Stimulated activated CD8-positive, alpha-beta memory T cell treated with anti-CD3 and anti-CD28 coated beads, Interleukin-2, amount 100 ng/mL, for 1 hour (primary cell): Measurements from ENCODE around the gene MAJIN.
A peak's percentile ranks its signal among the peaks of the same experiment; 100 is the strongest.

ENCODE experiments used
- DNase-seq, 2 donors: peaks; one replicate each; pipeline ENCODE4 v3.0.0-alpha.2; 2020; ENCODE audit warnings: low read depth in 2 of 2

The MAJIN gene

DNA sequence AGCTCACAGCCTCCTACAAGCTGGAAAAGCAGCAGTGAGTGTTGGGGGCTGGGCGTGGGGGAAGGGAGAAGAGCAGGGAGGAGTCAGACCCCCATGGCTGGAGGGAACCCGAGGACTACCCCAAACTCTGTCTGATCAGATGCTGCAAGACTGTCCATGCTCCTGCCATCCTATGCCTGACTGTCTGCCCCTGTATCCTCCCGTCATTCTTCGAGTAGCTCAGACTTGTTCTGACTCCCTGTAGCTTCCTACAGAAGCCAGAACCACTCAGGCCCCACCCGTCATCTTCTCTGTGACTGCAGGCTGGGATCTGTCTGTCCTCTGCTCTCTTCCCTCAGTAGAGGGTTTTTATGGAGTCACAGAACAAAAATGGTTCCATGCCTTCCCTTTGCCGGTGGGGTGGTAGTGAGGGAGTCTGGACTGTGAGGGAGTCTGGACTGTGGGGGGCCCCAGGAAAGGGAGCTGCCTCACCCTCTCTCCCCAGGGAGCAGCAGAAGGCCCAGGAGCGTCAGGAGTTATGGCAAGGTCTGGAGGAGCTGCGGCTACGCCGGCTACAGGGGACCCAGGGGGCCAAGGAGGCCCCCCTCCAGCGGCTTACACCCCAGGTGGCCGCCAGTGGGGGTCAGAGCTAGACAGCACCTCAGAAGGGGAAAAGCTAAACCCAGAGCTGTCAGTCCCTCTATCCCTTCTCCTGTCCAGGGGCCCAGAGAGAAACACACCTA, 38.5 kb downstream of the MAJIN start:
- DNase-seq = no peak

DNA sequence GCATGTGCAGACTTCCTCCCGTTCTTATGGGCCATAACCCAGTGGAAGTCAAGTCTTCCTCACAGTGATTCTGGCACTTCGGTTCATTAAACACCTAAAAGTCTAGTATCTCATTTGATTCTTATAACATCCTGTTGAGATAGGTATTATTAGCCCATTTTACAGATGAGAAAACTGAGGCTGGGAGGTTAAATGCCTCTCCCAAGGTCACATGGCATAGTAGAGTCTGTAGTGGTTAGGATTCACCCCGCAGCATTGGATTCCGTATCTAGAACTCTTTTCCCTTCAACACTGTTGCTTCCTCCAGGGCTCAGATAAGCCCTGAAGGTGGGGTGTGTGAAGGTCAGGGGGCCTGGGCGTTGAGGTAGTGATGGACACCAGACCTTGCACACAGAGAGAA, 39.6 kb downstream of the MAJIN start:
- no peak for DNase-seq

DNA sequence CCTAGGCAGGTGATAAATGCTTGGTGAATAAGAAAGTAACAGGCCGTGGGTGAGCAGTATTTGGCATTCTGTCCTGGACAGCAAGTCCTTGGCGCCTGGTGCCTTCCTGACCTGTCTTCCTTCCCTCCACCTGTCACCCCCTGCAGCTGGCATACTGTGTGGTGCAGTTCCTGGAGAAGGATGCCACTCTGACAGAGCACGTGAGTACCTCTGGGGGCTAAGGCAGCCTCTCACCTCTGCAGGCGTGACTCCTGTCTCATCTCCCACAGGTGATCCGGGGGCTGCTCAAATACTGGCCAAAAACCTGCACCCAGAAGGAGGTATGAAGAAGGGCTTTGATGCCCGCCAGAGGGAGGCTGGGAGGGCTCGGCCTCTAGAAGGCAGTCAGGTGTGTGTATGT, 40.6 kb downstream of the MAJIN start:
- DNase-seq = no peak

DNA sequence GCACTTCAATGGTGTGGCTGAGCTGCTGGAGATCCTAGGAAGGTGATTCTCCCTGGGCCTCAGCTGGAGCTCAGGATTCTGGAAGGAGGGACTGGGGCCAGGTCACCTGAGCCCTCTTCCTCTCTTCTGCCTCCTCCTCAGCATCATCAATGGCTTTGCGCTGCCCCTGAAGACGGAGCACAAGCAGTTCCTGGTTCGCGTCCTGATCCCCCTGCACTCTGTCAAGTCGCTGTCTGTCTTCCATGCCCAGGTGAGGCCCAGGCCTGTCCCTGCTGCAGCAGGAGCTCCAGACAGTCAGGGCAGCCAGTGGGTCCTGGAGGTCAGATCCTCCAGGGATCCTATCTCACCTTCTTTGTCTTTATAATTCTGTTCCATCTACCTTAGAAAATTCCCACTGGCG, 41.6 kb downstream of the MAJIN start:
- no peak for DNase-seq

DNA sequence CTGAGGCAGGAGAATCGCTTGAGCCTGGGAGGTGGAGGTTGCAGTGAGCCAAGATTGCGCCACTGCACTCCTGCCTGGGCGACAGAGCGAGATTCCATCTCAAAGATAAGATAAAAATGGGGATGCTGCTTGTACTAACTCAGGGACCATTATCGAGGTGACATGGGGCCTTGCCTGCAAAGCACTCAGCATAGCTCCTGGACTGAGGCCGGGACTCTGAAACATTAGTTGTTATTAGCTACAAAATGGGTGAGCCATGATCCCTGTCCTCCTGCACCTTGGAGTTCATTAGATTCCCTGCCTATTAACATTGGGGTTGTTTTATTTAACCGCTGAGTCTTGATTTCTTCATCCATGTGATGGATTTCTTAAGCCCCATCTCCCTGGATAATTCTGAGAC, 42.3 kb downstream of the MAJIN start:
- no peak for DNase-seq

DNA sequence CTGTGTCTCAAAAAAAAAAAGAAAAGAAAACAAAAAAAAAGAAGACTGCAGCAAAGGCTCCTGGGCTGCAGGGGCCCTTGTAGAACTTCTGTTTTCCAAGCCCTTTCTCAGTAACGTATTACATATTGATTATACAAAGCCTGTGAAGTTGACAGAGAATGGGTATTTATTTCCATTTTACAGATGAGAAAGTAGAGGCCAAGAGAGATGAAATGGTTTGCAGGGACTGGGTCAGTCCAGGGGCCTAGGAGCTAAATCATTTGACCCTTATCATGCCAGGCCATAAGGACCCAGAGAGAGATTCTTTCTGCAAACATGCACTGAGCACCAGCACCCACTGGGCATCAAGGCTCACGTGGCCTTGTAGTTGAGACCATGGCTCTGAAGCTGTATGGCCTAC, 43.0 kb downstream of the MAJIN start:
- no peak for DNase-seq

DNA sequence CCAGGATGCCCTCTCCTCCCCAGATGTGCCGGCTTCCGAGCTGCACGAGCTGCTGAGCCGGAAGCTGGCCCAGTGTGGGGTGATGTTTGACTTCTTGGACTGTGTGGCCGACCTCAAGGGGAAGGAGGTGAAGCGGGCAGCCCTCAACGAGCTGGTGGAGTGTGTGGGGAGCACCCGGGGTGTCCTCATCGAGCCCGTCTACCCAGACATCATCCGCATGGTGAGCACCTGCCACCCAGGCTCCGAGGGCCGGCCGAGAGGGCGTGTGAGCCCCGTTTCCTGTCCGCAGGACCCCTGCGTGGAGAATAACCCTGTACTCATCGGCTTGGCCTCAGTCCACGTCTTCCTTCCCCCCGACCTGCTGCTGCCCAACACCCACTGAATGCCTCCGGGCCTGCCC, 45.2 kb downstream of the MAJIN start:
- no peak for DNase-seq

DNA sequence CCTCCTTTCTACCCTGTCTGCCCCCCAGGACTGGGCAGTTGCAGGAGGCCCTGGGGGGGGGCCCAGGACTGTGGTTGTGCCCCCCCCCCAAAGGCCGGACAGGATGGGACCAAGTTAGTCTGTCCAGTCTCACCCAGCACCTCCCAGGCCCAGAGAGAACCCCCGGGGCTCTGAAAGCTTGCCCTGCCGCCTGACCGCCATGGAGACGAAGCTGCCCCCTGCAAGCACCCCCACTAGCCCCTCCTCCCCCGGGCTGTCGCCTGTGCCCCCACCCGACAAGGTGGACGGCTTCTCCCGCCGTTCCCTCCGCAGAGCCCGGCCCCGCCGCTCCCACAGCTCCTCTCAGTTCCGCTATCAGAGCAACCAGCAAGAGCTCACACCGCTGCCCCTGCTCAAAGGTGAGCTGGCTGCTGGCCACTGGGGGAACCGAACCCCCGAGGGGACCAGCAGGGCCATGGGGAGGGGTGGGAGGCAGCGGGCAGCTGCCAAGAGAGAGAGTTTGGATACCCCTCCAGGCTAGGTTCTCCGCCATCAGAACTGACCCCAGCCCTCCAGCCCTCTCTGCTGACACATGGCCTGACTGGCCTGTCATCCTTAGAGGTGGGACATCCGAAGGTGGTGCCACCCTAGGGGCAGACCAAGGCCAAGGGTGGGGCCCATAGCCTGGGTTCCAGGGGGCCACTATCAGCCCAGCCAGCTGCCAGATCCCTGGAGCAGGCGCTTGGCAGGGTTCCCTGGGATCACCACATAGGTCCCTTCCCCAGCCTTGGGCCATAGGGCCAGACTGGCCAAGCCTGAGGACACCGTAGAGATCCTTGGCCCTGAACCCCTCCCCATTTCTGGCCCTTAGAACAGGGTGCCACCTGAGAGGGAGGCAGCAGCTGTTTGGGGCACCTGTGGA, 46.1 kb downstream of the MAJIN start:
- no peak for DNase-seq

DNA sequence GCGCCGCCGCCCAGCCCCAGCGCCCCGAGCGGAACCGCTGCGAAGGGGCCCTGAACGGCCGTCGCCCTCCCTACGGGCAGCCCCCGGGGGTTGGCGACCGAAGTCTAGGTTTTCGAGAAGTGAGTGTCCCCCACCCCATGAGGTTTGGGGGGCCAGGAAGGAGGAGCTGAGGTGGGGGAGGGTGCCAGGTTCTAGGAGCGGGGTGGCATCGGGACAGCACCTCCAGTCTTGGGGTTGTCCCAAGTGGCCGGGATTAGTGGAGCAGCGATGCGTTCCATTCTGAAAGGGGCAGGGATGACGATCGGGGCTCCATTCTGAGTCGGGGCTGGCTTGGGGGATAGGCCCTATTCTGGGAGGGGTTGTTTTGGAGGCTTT, 47.0 kb downstream of the MAJIN start:
- no peak for DNase-seq

DNA sequence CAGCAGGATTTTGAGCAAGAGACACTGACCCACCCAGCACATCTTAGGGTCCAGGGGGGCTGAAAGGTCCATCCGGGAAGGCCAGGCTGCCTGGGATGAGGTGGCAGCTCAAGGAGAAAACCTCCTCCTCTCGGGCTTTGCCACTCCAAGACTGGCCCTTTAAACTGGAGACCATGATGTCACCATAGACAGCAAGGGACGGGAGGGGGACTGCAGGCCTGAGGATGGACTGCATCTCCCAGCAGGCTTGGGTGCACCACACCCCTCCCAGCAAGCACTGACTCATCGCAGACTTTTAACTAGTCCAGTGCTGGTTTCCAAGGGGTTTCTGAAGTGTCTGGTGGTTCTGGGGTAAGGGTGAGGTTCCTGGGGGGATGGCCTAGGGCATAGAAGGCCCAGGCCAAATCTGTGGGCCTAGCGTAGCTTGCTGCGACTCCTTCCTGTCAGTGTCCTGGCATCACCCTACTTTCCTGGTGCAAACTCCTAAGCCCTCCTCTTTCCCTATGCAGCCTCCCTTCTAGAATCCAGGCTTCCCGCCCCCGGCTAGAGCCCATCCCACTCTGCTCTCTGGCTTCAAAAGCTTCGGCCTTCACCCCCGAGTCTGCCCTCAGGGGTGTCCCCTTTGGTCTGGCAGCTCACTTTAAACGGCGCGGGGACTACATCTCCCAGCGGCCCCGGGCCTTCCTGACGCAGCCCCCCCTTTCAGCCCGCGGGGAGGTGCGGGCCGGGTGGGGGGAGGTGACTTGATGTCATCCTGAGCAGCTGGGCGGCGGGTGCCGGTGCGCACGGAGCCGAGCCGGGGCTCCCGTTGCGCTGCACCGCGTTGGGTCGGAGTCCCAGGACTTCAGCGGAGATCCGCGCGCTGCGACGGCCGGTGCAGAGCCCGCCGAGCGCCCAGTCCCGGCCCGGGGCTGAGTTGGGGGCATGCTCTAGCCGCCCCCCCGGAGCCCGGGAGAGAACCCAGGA, 47.7 kb downstream of the MAJIN start, which contains the start of gene PPP2R5B:
PPP2R5B (plus strand) TSS at position 746 of the 966 bp plus-strand sequence. CDS start 1,046 bp downstream, outside the sequence.
- peak; percentile 71 to 83 for DNase-seq

DNA sequence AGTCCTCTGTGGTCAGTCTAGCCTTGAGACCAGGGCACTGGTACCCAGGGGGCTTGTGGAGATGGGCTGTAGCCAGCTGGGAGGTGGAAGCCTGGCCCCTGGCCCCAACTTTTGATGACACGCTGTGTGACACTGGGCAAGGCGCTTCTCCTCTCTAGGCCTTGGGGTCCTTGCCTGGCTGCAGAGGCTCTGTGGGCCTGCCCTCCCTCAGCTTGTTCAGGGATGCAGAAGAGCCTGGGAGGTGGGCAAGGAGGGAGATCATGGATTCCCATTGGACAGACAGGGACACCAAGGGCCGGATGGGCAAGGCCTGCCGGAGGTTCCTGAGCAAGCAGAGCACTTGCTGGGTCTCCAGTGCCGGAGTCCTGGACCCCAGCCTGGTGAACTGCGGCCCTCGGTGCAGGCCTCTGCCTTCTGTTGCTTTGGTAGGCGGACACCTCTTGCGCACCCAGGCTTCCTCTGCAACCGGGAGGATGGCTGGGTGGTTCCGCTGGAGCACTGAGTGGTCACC, 48.7 kb downstream of the MAJIN start:
- DNase-seq = no peak

DNA sequence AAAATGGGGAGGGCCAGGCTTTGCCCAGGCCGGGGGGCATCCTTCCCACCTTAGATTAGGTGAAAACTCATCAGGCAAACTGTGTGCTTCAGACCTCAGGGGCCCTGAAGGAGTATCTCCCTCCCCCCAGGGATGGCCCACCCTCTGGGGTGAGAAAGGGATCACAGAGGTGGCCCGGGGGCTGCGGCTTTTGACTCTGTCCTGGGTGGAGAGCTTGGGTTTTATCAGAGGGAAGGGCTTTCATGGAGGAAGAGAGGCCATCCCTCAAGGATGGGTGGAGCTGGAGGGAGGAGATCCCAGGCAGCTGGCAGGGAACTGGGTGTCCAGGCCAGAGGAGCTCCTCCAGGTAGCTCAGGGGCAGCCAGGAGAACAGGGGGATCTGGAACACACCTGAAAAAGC, 50.5 kb downstream of the MAJIN start:
- DNase-seq = no peak

DNA sequence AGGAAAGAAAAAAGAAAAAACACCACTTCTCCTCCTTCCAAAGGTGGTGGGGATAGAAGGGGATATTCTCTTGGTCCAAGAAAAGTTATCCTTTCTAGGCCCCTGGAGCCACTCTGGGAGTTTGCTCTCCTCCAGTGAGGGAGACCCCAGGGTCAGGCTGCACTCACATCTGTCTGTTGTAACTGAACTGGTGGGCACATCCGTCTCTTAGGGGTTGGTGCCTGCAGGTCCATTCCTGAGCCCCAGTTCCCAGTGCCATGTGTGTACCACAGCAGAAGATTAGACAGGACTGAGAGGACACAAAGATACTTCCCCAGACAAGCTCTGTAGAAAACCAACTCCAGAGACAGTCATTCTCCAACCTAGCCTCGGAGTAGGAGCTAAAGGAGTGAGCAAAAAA, 51.8 kb downstream of the MAJIN start:
- DNase-seq = no peak

DNA sequence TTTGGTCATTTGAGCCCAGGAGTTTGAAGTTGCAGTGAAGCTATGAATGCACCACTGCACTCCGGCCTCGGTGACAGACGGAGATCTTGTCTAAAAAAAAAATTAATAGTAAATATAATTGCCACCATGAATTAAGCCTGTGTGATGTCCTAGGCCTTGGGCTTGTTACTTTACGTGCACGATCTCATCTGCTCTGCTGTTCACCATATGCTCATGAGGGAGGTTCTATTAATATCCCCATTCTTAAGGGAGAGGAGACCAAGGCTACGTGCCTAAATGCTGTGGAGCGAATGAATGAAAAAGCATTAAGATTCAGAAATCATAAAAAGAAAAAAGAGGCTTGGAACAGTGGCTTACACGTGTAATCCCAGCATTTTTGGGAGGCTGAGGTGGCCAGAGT, 52.3 kb downstream of the MAJIN start:
- no peak for DNase-seq

DNA sequence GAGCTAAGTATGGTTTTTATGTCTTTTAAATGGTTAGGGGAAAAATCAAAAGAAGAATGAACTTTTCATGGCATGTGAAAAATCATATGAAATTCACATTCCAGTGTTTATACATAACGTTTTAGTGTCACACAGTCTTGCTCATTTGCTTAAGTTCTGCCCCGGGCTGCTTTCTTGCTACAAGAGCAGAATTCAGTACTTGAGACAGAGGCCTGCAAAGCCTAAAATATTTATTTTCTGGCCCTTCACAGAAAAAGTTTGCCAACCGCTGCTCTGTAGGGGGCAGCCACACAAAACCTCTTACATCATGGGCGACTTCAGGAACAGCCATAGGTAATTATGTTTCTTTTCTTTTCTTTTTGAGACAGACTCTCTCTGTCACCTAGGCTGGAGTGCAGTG, 53.9 kb downstream of the MAJIN start:
- DNase-seq = no peak

DNA sequence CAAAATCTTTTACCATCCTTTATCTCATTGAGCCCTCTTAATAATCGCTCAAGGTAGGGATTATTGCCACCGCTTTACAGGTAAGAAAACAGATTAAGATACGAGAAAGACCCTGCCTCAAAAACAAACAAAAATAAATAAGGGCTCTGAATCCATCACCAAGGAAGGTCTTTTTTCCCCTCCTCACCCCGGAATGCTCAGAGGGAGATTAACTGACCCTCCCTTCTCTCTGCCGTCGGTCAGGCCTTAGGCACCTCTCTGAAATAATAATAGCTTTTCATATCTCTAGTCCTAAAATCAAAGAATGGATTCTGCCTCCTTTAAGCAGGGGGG, 54.3 kb downstream of the MAJIN start:
- no peak for DNase-seq

DNA sequence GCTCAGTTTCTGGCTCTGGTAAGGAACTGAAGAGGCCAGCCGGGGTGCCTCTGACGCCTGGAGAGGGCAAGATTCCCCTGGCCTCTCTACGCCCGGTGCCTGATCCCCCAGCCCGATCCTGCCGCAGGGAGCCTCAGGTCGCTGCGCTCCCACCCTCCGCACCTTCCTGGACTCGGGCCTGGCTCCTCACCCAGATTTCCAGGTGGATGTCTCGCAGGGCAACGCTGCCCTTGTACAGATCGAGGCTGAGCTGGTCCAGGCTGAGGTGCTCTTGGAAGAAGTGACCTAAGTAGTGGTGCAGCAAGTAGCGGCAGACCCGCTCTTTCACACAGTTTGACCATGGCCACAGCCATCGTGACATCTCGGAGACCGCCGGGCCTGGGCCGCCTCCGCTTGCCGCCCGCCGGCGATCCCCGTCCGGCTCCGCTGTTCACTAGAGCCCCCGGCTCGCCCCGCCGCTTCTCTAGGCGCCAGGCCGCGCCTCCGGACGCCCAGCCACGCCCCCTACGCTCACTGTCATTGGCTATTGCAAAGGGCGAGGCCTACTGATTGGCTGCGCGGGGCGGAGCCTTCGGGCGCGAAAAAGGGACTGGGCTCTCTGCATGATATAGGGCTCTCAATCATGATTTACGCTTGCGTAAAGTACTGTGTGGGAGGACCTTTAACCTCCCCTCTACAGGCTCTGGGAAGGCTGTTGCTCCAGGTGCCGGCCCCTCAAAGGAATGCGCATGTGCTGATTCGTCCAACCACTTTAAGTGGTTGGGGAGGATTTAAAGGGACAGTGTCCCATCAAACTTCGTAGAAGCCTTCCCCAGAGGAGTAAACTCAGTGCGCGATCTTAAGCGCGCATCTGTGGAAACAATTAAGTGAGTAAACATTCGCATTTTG, 54.9 kb downstream of the MAJIN start, which contains the start of gene ATG2A:
ATG2A (minus strand) TSS at position 435 of the 888 bp plus-strand sequence; CDS start at position 361, 74 bp downstream.
- peak; percentile 96 to 98 for DNase-seq

DNA sequence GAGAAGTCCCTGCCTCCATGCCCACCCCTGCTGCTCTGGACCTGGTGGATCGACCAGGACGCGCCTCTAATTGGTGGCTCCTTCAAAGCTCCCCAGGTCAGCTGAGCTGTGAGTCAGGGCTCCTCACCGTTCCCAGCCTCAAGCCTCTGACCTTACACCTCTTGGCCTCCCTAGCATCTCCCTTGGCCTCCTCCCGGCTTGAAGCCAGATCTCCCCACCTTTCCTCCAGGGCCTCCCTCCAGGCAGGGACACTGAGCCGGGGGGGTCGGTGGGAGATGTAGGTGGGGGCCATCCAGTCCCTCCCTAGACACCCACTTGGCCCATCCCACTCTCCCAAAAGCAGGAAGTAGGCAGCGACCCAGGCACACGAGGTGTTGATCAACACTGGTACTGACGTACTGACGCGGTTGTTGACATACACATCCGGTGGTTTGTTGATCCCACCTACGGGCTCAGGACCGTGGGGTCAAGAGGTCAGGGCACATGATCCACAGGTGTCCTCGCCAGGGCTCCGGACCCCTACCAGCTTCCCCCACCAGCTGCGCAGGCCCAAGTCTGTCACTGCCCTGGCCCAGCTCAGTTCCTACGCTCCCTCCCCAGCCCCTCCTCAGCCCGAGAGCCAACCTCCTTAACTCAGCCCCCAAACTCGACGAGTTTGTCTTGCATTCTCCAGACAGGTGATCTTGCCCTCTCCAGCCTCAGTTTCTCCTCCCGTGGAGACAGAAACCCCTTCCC, 55.7 kb downstream of the MAJIN start:
- peak; percentile 12 to 17 for DNase-seq

DNA sequence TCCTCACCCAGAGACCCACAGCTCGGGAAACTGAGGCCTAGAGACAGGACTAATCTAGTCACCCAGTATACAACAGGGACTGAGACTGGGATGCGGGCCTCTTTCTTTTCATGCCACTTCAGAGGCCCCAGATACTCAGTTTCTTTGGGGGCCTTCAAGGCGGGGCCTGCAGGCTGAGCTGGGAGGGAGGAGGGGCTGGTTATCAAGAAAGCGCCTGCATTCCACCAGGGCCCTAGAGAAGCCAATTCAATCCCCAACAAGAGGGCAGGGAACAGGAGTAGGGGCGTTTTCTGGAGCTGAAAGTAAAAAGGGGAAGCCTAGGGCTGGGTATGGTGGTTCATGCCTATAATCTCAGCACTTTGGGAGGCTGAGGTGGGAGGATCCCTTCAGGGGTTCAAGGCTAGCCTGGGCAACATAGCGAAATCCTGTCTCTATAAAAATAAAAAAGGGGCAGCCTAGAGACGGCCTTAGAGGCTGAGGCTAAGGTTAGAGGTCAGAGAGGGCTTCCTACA, 56.5 kb downstream of the MAJIN start:
- DNase-seq = no peak

DNA sequence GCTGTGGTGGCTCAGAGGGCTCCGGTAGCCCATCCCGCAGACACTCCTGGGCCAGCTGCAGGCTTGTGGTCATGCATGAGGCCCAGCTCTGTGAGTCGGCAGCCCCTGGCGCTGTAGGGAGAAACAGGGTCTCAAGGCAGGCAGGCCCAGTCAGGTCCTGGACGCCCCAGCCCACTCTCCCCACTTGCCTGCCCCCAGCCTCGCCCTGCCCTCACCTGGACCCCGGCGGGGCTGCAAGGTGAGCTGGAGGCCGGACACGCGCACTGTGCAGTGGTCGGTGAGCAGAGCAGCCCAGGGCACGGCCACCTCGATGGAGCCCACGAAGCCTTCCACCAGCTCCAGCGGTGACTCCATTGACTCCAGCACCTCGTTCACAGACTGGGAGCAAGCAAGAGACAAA, 57.8 kb downstream of the MAJIN start:
- no peak for DNase-seq
